KMS-11 (cell line): Measurements from ENCODE around the gene STAG3.
A peak's percentile ranks its signal among the peaks of the same experiment; 100 is the strongest.
"Not testable (repeated sequence)": the region's sequence is repeated elsewhere in the genome, so short reads cannot be mapped to it uniquely, and the experiment has no call there.

ENCODE experiments used
- H2AFZ ChIP-seq: fragments of 200-600 bp; sonication (generic); 2 replicates; pipeline ENCODE4 v1.6.1; 2016; ENCODE audit warnings: antibody characterized with exemption, mixed run types, low read depth
- H3K27ac ChIP-seq: fragments of 200-600 bp; sonication (generic); 2 replicates; pipeline ENCODE4 v1.6.1; 2016; ENCODE audit warnings: mild to moderate bottlenecking, mixed run types
- H3K27me3 ChIP-seq: fragments of 200-600 bp; sonication (generic); 2 replicates; pipeline ENCODE4 v1.6.1; 2017; ENCODE audit warnings: mild to moderate bottlenecking, low read depth, mixed run types, moderate library complexity; ENCODE audit not compliant: insufficient read depth
- H3K36me3 ChIP-seq: fragments of 200-600 bp; sonication (generic); 2 replicates; pipeline ENCODE4 v1.6.1; 2017; ENCODE audit warnings: mild to moderate bottlenecking, mixed run types; ENCODE audit not compliant: insufficient read depth
- H3K4me1 ChIP-seq: fragments of 200-600 bp; sonication (generic); 2 replicates; pipeline ENCODE4 v1.6.1; 2016; ENCODE audit warnings: mild to moderate bottlenecking, low read depth, mixed run types; ENCODE audit not compliant: poor library complexity, severe bottlenecking
- H3K4me2 ChIP-seq: fragments of 200-600 bp; sonication (generic); 2 replicates; pipeline ENCODE4 v1.7.0; 2016; ENCODE audit warnings: mild to moderate bottlenecking, mixed run types
- H3K4me3 ChIP-seq: fragments of 200-600 bp; sonication (generic); IDR thresholded peaks from 2 replicates; pipeline ENCODE4 v1.6.1; 2017; ENCODE audit warnings: low read depth, low read length, mixed read lengths; ENCODE audit not compliant: insufficient read depth
- H3K79me2 ChIP-seq: fragments of 200-600 bp; sonication (generic); 2 replicates; pipeline ENCODE4 v1.6.1; 2016; ENCODE audit warnings: low read depth, mixed run types; ENCODE audit not compliant: insufficient read depth
- H3K9ac ChIP-seq: fragments of 200-600 bp; sonication (generic); 2 replicates; pipeline ENCODE4 v1.6.1; 2016; ENCODE audit warnings: mild to moderate bottlenecking, mixed run types
- H4K20me1 ChIP-seq: fragments of 200-600 bp; sonication (generic); 2 replicates; pipeline ENCODE4 v1.6.1; 2016; ENCODE audit warnings: mild to moderate bottlenecking, mixed run types; ENCODE audit not compliant: insufficient read depth
- TF ChIP-seq, protein P1 (sequence below): fragments of 200-600 bp; sonication (generic); conservative IDR thresholded peaks from 2 replicates; pipeline ENCODE4 v1.6.1; 2017; ENCODE audit warnings: low read depth, mild to moderate bottlenecking, antibody characterized with exemption, low read length, moderate library complexity, mixed read lengths

Gene STAG3, protein sequence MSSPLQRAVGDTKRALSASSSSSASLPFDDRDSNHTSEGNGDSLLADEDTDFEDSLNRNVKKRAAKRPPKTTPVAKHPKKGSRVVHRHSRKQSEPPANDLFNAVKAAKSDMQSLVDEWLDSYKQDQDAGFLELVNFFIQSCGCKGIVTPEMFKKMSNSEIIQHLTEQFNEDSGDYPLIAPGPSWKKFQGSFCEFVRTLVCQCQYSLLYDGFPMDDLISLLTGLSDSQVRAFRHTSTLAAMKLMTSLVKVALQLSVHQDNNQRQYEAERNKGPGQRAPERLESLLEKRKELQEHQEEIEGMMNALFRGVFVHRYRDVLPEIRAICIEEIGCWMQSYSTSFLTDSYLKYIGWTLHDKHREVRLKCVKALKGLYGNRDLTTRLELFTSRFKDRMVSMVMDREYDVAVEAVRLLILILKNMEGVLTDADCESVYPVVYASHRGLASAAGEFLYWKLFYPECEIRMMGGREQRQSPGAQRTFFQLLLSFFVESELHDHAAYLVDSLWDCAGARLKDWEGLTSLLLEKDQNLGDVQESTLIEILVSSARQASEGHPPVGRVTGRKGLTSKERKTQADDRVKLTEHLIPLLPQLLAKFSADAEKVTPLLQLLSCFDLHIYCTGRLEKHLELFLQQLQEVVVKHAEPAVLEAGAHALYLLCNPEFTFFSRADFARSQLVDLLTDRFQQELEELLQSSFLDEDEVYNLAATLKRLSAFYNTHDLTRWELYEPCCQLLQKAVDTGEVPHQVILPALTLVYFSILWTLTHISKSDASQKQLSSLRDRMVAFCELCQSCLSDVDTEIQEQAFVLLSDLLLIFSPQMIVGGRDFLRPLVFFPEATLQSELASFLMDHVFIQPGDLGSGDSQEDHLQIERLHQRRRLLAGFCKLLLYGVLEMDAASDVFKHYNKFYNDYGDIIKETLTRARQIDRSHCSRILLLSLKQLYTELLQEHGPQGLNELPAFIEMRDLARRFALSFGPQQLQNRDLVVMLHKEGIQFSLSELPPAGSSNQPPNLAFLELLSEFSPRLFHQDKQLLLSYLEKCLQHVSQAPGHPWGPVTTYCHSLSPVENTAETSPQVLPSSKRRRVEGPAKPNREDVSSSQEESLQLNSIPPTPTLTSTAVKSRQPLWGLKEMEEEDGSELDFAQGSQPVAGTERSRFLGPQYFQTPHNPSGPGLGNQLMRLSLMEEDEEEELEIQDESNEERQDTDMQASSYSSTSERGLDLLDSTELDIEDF

DNA sequence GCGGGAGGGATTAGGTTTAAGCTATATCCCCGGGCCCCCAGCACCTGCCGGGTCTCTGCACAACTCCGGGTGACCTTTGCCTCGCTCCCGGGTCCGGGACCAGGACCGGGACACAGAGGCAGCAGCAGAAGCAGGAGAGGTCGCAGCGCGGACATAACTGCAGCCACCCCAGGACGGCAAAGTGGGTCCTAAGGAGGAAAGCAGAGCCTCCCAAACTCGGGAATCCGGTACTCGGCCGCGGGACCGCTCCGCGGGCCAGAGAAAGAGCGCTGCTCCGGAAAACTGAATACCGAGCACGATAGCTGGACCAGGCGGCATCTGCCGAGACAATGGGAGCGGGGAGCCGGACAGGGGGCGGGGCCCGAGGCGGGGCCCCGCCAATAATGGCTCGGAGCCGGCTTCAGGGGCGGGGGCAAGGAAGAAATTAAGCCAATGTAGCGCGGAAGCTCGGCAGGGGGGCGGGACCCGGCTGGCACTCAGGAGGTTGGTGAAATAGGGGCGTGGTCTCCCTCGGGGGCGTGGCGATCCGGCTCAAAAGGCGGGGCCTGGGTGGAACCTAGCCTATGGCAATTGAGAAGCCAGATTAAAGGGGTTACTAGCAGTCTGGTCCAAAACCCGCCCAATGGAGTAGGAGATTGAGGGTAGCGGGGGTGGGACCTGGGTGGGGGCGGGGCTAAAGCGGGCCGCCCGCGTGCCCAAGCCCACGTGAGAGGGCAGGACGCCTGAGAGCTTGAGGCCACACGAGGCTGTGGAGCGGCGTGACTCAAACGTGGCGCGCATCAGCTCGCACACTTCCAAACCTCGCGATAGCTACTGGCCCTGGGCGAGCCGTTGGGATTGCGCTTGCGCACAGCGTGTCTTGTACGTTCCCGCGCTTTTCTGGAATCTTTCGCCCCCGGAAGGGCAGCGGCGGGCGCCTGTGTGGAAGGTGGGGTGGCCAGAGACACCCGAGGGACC, at the start of gene STAG3, which contains the start of gene GPC2:
TSS of gene STAG3 (plus strand) at position 874 of the 957 bp plus-strand sequence. CDS start 2,639 bp downstream, outside the sequence.
TSS of gene GPC2 (minus strand) at position 337 of the 957 bp plus-strand sequence. CDS start at position 155, 182 bp downstream.
- no peak within 1 kb of the TSS for H3K27ac ChIP-seq
- no peaks in the 10 kb centered on the region for H4K20me1 ChIP-seq
- H3K79me2 ChIP-seq: no peaks in the 10 kb centered on the region
- no peaks in the 10 kb centered on the region for H3K36me3 ChIP-seq
- peak within 1 kb of the TSS; percentile 100 for H2AFZ ChIP-seq
- H3K9ac ChIP-seq: no peak within 1 kb of the TSS; the same call in 1 of the 2 replicates
- TF ChIP-seq, protein P1, sequence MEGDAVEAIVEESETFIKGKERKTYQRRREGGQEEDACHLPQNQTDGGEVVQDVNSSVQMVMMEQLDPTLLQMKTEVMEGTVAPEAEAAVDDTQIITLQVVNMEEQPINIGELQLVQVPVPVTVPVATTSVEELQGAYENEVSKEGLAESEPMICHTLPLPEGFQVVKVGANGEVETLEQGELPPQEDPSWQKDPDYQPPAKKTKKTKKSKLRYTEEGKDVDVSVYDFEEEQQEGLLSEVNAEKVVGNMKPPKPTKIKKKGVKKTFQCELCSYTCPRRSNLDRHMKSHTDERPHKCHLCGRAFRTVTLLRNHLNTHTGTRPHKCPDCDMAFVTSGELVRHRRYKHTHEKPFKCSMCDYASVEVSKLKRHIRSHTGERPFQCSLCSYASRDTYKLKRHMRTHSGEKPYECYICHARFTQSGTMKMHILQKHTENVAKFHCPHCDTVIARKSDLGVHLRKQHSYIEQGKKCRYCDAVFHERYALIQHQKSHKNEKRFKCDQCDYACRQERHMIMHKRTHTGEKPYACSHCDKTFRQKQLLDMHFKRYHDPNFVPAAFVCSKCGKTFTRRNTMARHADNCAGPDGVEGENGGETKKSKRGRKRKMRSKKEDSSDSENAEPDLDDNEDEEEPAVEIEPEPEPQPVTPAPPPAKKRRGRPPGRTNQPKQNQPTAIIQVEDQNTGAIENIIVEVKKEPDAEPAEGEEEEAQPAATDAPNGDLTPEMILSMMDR: no peak
- H3K4me1 ChIP-seq: peaks cover 3% of the 10 kb centered on the region
- H3K4me2 ChIP-seq: peak within 1 kb of the TSS; percentile 100
- peaks cover 41% of the 10 kb centered on the region for H3K27me3 ChIP-seq
- no peak within 1 kb of the TSS for H3K4me3 ChIP-seq

DNA sequence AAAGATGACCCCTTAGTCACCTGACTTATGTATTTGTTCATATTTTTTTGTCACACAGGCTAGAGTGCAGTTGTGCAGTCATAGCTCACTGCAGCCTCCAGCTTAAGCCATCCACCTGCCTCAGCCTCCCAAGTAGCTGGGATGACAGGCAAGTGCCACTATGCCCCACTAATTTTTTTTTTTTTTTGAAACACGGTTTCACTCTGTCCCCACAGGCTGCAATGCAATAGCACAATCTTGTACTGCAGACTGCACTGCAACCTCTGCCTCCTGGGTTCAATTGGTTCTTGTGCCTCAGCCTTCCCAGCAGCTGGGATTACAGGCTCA, 49.1 kb upstream of the STAG3 start:
- H3K4me3 ChIP-seq: no peak overlapping the region
- no peak overlapping the region for H3K9ac ChIP-seq
- no peaks in the 10 kb centered on the region for H3K36me3 ChIP-seq
- H3K79me2 ChIP-seq: 0 out of 2 replicates have a peak, but pooled peaks cover 6% of the 10 kb centered on the region
- H3K4me1 ChIP-seq: peaks cover 53% of the 10 kb centered on the region
- peaks cover 4% of the 10 kb centered on the region; the same call in 1 of the 2 replicates for H3K27me3 ChIP-seq
- H2AFZ ChIP-seq: peak overlapping the region; percentile 91; the same call in 1 of the 2 replicates
- TF ChIP-seq, protein P1: no peak
- H3K27ac ChIP-seq: no peak overlapping the region
- H4K20me1 ChIP-seq: no peaks in the 10 kb centered on the region
- H3K4me2 ChIP-seq: peak overlapping the region; percentile 83; the same call in 1 of the 2 replicates

DNA sequence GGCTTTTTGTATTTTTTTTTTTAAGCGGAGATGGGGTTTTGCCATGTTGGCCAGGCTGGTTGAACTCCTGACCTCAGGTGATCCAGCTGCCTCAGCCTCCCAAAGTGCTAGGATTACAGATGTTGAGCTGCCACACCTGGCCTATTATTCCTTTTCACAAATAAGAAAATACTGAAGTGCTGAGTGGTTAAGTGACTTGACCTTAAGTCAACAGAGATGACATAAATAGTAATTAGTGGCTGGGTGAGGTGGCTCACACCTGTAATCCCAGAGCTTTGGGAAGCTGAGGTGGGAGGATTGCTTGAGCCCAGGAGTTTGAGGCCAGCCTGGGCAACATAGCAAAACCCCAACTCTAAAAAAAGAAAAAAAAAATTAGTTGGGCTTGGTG, 47.5 kb upstream of the STAG3 start:
- not testable (repeated sequence) for H3K79me2 ChIP-seq, H3K36me3 ChIP-seq, H4K20me1 ChIP-seq, H3K4me3 ChIP-seq, H3K9ac ChIP-seq, H3K27ac ChIP-seq, H2AFZ ChIP-seq, H3K27me3 ChIP-seq
- Histone ChIP-seq H3K4me2 (peak overlapping the region; percentile 19; the same call in 1 of the 2 replicates), H3K4me1 (peaks cover 51% of the 10 kb centered on the region)
